Fibroblast of skin of right biceps (primary cell): ENCODE measurements around the gene UNK.
A peak's percentile ranks its signal among the peaks of the same experiment; 100 is the strongest.
"Not testable (repeated sequence)": the region's sequence is repeated elsewhere in the genome, so short reads cannot be mapped to it uniquely, and the experiment has no call there.

Experiments used
- DNase-seq: peaks from one replicate; pipeline ENCODE4 v3.0.0-alpha.2; 2013

UNK gene

GRCh38 chr17:75855310-75856061, 70.9 kb downstream of the UNK start, which contains the start of gene WBP2:
TSS of gene WBP2 (minus strand) at chr17:75855335. CDS start at chr17:75855297, 38 bp downstream.
- peak; percentile 100 for DNase-seq

- no peak for DNase-seq
Observed at GRCh38 chr17:75856062-75856756, 71.6 kb downstream of the UNK start.

- DNase-seq: not testable (repeated sequence)
Observed at GRCh38 chr17:75859358-75859757, 74.8 kb downstream of the UNK start.

- DNase-seq: no peak
Observed at GRCh38 chr17:75861927-75862317, 77.3 kb downstream of the UNK start.

- DNase-seq: peak; percentile 51
Observed at GRCh38 chr17:75864448-75864871, 79.9 kb downstream of the UNK start.

GRCh38 chr17:75864887-75865286, 80.3 kb downstream of the UNK start:
- DNase-seq: not testable (repeated sequence)

- DNase-seq: not testable (repeated sequence)
Observed at GRCh38 chr17:75865404-75866188, 81.0 kb downstream of the UNK start.

- not testable (repeated sequence) for DNase-seq
Observed at GRCh38 chr17:75868730-75869281, 84.2 kb downstream of the UNK start.

GRCh38 chr17:75869282-75870141, 84.9 kb downstream of the UNK start:
- no peak for DNase-seq

GRCh38 chr17:75870228-75870627, 85.6 kb downstream of the UNK start:
- not testable (repeated sequence) for DNase-seq

GRCh38 chr17:75872434-75873351, 88.1 kb downstream of the UNK start:
- peak; percentile 53 for DNase-seq

- no peak for DNase-seq
Observed at GRCh38 chr17:75873587-75874322, 89.1 kb downstream of the UNK start.

- no peak for DNase-seq
Observed at GRCh38 chr17:75874323-75875181, 89.9 kb downstream of the UNK start.
